Activated T-helper 1 cell treated with anti-CD3 and anti-CD28 coated beads, Interleukin-12 subunit alpha, Interleukin-12 subunit beta, Interleukin-2, Interleukin-4 antibody, amounts not matched to agents 30 ng/mL and 10 ng/mL and 1 ng/mL, durations not matched to agents 14 hours and 24 hours and 36 hours (primary cell): ENCODE data around the gene SH3PXD2B. TPM values are rescaled to one million over a fixed set of nuclear protein-coding genes. Genes with fewer than 3 reads are reported as not detected.

Experiments
- DNase-seq: peaks from one replicate; pipeline ENCODE4 v3.0.0; 2021; ENCODE audit warnings: low spot score
- H3K27ac Mint-ChIP-seq: one replicate; pipeline ENCODE4 v1.8.0; 2021; ENCODE audit warnings: mild to moderate bottlenecking, mixed read lengths
- H3K27me3 Mint-ChIP-seq: one replicate; pipeline ENCODE4 v1.8.0; 2022; ENCODE audit warnings: mild to moderate bottlenecking, moderate library complexity, mixed read lengths; ENCODE audit not compliant: insufficient read depth
- H3K36me3 Mint-ChIP-seq: one replicate; pipeline ENCODE4 v1.8.0; 2021; ENCODE audit warnings: low read depth, mixed read lengths
- H3K4me1 Mint-ChIP-seq: one replicate; pipeline ENCODE4 v1.8.0; 2021; ENCODE audit warnings: low read depth, mixed read lengths
- H3K4me3 Mint-ChIP-seq: one replicate; pipeline ENCODE4 v1.8.0; 2021; ENCODE audit warnings: mild to moderate bottlenecking, moderate library complexity, mixed read lengths
- H3K9me3 Mint-ChIP-seq: one replicate; pipeline ENCODE4 v1.8.0; 2021; ENCODE audit warnings: mixed read lengths
- intact Hi-C: fragments of 100-400 bp; cut with micrococcal nuclease; formaldehyde crosslinking; loops from one replicate; pipeline ENCODE4 v1.15.1; 2024
- total RNA-seq: library from RNA; stranded (reverse); gene quantifications from 2 replicates; pipeline ENCODE4 v1.2.3, GENCODE V29; 2022

Gene SH3PXD2B
- total RNA-seq, 1 donor from 2014 or later, result 0.26 TPM

DNA sequence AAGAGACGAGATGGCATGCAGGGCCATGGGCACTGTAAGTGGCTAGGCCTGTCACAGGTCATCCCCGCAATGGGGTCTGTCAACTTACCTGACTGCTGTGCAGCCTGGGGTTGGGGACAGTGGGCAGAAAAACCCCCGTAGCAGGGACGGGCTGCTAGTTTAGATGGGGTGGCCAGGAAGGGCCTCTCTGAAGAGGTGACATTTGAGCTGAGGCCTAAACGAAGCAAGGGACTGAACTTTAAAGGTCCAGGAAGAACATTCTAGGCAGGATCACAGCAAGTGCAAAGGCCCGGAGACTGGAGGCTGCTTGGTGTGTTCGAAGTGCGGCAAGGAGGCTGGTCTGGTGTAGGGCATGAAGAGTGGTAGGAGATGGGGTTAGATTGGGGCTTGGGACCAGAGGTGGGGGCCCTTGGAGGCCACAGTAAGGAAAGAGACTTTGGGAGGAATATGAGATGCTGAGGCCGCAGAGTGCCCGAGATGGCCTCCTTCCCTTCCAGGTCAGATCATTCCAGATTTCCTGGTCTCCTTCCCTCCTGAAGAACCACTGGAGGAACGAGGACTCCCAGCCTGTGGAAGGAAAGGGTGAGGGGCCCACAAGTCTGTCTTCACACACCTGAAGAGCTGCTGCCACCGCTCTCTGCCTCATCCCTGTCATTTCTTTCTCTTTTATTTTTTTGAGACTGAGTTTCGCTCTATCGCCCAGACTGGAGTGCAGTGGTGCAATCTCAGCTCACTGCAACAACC, 37.9 kb upstream of the SH3PXD2B start:
- no peaks in the 10 kb centered on the region for H3K4me1 Mint-ChIP-seq
- peaks cover 8% of the 10 kb centered on the region for H3K27me3 Mint-ChIP-seq
- H3K27ac Mint-ChIP-seq, result no peak overlapping the region
- no peaks in the 10 kb centered on the region for H3K36me3 Mint-ChIP-seq
- no peak for DNase-seq
- no peak overlapping the region for H3K4me3 Mint-ChIP-seq
- H3K9me3 Mint-ChIP-seq, result no peaks in the 10 kb centered on the region
- intact Hi-C loops, result no loop called here

DNA sequence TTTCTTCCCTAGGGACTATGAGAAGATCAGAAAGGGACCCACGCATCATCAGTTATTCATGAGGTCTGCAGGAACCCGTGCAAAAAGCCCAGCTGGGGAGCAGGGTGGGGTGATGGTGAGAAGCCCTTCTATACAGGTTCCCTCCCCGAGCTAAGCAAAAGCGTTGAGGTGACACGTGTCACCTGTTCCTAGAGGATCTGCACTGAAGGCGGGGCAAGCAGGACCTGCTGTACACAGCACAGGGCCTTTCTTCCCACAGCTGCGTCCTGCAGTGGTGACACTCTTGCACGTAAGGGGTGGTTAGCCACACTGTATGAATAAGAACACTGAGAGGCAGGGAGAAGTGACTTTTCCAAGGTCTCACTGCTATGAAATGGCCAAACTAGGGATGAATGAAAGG, 37.2 kb upstream of the SH3PXD2B start:
- H3K27ac Mint-ChIP-seq, result no peak overlapping the region
- no peaks in the 10 kb centered on the region for H3K36me3 Mint-ChIP-seq
- no peak for DNase-seq
- no peak overlapping the region for H3K4me3 Mint-ChIP-seq
- H3K27me3 Mint-ChIP-seq, result peaks cover 6% of the 10 kb centered on the region
- H3K4me1 Mint-ChIP-seq, result no peaks in the 10 kb centered on the region
- no peaks in the 10 kb centered on the region for H3K9me3 Mint-ChIP-seq
- intact Hi-C loops, result no loop called here

DNA sequence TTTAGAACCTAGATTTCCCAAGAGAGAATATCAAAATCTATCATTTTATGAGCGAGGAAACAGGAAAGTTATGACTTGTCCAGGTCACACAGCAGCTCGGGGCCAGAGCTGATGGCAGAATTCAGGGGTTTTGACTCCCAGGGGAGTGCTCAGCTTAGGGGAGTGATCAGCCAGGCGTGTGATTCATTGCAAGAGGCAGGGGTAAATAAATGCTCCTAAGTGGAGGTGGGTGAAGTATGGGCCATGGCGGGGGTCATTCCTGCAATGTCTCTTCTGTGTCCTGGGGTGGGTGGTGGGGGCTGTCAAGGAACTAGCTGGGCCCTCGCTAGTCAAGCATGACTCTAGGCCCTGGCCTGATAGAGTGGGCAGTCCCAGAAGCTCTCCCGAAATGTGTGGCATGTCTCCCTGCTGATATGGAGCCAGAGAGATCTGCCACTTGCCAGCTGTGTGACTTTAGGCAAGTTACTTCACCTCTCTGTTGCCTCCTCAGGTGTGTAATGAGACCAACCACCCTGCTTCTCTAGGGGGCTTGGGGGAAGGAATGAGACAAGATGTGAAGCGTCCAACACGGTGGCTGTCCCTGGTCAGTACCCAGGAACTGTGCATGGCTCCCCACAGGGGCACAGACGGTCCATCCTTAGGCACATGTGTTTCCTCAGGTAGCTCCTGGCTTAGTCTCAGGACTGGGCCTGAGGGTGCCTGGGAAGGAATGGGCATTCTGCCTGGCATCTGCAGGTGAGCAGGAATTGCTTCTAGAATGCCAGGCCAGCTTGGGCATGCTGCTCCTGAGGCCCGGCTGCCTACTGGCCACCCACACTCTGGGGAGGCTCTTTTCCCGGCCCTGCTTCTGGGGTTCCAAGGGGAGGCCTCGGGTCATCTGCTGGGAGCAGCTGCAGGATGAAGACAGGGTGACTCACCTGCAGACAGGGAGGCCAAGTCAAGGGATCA, 36.5 kb upstream of the SH3PXD2B start:
- H3K4me1 Mint-ChIP-seq, result no peaks in the 10 kb centered on the region
- H3K27ac Mint-ChIP-seq, result peak overlapping the region; percentile 3

DNA sequence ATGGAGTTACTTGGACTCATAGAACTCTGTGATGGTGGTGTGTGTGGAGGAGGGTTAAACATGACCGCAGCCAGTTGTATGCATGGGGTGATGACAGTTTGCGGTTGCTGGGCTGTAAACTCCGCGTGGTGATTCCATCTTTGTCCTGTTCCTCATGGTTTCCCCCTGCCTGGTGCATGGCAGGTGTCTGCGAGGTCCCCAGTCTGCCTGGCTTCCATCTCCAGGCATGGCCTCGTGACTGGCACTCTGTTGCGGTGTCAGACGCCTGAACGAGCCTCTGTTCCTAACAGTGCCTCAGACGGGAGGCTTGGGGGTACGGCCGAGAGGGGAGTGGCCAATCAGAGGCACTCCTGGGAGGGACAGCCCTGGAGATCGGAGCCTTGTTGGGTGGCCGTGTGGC, 33.9 kb upstream of the SH3PXD2B start:
- Mint-ChIP-seq H3K4me3 (no peak overlapping the region), H3K4me1 (no peaks in the 10 kb centered on the region), H3K9me3 (peaks cover 9% of the 10 kb centered on the region), H3K27ac (no peak overlapping the region), H3K27me3 (no peaks in the 10 kb centered on the region), H3K36me3 (no peaks in the 10 kb centered on the region)
- no peak for DNase-seq
- intact Hi-C loops, result no loop called here

More for the DNA sequence above, 36.5 kb upstream of the SH3PXD2B start:
- DNase-seq, result no peak
- Mint-ChIP-seq H3K4me3 (no peak overlapping the region), H3K36me3 (no peaks in the 10 kb centered on the region), H3K27me3 (peaks cover 6% of the 10 kb centered on the region), H3K9me3 (no peaks in the 10 kb centered on the region)
- intact Hi-C loops, result no loop called here

DNA sequence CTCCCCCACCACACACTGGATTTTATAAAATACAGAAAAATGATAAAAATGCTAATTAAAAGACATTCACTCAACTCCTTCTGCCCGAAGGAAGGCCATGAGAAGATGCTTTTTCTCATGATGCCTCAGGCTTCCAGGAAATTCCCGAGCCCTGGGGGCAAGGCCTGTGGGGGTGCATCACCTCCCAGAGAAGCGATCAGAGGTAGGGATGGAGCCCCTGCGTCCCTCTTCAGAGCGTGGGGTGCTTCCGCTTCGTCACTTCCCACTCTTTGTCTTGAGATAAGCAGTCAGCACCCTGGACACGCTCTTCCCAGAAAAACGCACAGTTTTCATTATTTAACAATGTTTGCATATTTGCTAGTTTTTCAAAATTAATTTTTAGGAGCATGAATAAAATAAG, 33.3 kb upstream of the SH3PXD2B start:
- peaks cover 9% of the 10 kb centered on the region for H3K9me3 Mint-ChIP-seq
- no peaks in the 10 kb centered on the region for H3K36me3 Mint-ChIP-seq
- no peak overlapping the region for H3K4me3 Mint-ChIP-seq
- H3K27ac Mint-ChIP-seq, result no peak overlapping the region
- no peaks in the 10 kb centered on the region for H3K27me3 Mint-ChIP-seq
- H3K4me1 Mint-ChIP-seq, result no peaks in the 10 kb centered on the region
- no peak for DNase-seq
- intact Hi-C loops, result no loop called here

DNA sequence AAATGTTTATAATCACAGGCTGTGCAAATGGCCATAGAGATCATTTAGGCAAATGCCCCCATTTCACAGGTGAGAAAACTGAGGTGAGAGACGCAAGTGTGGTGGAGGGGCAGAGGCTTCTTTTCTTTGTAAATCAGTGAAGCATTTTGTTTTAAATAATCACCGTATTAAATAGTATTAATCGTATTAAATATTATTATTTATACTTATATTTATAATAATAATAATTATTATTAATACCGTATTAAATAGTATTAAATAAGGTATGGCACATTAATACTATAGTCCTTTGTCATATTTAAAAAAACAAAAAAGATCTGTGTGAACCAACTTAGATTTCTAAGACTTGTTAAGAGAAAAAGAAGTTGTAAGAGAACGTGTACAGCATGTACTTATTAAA, 32.6 kb upstream of the SH3PXD2B start:
- no peak overlapping the region for H3K4me3 Mint-ChIP-seq
- H3K36me3 Mint-ChIP-seq, result no peaks in the 10 kb centered on the region
- DNase-seq, result no peak
- peaks cover 9% of the 10 kb centered on the region for H3K9me3 Mint-ChIP-seq
- H3K27me3 Mint-ChIP-seq, result no peaks in the 10 kb centered on the region
- intact Hi-C loops, result no loop called here
- H3K4me1 Mint-ChIP-seq, result no peaks in the 10 kb centered on the region
- H3K27ac Mint-ChIP-seq, result no peak overlapping the region

DNA sequence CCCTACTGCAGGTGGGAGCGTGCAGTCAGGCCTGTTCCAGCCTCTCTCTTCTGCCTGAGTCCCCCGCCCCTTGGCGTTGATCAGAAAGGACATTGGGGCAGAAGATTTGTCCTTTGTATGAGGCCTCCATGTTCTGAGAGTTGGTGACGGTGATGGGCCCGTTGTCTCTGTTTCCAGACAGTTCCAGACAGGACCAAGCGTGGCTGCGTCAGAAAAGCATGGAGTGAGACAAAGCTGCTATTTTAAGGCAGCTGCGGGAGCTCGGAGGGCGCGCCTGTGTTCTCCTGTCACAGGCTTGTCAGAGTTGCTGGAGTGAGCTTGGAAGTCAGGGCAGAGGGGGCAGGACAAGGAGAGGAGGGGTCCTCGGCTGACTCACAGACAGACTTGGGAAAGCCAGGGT, 32.1 kb upstream of the SH3PXD2B start:
- Mint-ChIP-seq H3K4me3 (no peak overlapping the region), H3K36me3 (no peaks in the 10 kb centered on the region), H3K27me3 (no peaks in the 10 kb centered on the region), H3K9me3 (peaks cover 9% of the 10 kb centered on the region), H3K4me1 (no peaks in the 10 kb centered on the region), H3K27ac (no peak overlapping the region)
- intact Hi-C loops, result no loop called here
- DNase-seq, result no peak

DNA sequence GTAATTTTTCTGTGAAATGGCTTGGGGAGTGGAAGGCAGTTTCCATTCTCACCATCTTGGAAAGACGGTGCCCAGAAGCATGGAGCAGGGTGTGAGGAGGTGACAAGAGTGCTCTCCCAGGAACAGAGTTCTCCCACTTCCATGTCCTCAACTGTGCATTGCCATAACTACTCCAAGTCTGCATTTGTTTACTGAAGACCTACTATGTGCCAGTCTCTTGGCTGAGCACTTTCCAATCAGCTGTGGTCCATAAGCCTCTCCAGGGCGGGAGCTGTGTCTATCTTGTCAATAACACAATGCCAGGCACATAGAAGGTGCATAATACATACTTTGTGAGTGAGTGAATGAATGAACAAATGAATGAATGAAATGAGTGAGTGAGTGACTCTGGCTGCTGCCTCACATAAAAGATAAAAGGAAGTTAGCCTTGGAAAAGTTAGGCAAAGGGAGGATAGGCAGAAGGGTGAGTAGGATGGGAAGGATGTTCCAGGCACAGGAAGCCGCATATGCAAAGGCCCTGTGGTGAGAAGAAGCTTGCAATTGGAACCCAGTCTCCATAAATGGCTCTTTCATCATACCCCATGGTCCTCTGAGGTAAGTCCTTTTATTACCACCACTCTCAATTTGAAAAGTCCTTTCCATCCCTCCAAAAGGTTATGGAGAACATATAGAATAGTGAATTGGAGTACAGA, 31.3 kb upstream of the SH3PXD2B start:
- H3K4me3 Mint-ChIP-seq, result no peak overlapping the region
- H3K36me3 Mint-ChIP-seq, result no peaks in the 10 kb centered on the region
- H3K27me3 Mint-ChIP-seq, result no peaks in the 10 kb centered on the region
- no peaks in the 10 kb centered on the region for H3K4me1 Mint-ChIP-seq
- H3K27ac Mint-ChIP-seq, result no peak overlapping the region
- intact Hi-C loops, result no loop called here
- H3K9me3 Mint-ChIP-seq, result peaks cover 9% of the 10 kb centered on the region
- no peak for DNase-seq

DNA sequence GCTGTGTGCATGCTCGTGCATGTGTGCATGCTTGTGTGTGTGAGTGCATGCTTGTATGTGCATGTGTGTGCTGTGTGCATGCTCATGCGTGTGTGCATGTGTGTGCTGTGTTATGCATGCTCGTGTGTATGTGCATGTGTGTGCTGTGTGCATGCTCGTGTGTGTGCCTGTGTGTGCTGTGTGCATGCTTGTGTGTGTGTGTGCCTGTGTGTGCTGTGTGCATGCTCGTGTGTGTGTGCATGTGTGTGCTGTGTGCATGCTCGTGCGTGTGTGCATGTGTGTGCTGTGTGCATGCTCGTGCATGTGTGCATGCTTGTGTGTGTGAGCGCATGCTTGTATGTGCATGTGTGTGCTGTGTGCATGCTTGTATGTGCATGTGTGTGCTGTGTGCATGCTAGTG, 30.3 kb upstream of the SH3PXD2B start:
- Mint-ChIP-seq H3K9me3 (peaks cover 9% of the 10 kb centered on the region), H3K4me1 (no peaks in the 10 kb centered on the region), H3K36me3 (no peaks in the 10 kb centered on the region), H3K27me3 (no peaks in the 10 kb centered on the region), H3K27ac (no peak overlapping the region), H3K4me3 (no peak overlapping the region)
- no peak for DNase-seq
- intact Hi-C loops, result no loop called here

DNA sequence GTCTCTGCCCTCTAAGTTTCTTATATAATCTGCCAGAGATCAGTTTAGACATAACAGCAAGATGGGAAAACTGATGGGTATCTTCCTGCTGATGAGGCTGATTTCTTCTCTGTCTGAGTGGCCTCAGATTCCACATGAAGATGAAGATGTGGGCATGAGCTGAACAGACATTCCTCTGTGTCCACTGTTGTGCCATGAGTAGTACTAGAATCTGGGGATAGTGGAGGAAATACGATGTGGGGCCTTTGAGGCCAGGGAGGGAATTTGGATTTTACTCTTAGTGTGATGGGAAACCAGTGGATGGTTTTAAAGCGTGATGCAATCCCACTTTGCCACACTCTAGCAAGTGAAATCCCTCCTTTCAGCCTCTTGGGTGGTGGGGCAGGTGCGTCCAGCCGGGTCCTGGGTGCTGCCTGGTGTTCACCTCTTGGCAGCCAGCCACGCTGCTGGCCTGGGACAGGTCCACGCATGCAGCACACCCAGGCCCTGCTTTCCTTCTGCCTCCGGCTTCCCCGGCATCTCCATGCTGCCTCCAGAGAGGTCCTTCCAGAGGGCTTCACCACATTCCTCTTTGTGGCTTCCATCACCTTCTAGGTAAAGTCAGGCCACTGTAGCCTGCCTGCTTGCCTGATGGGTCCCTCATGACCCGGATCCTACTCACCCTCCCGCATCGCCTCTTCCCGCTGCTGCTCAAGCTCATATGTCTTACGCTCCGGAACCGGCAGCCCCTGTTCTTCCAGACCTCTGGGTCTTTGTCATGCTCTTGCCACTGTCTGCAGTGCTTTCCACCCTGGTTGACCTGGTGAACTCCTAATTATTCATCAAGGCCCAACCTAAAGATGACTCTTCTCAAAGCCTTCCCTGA, 28.1 kb upstream of the SH3PXD2B start:
- Mint-ChIP-seq H3K27me3 (peaks cover 2% of the 10 kb centered on the region), H3K36me3 (no peaks in the 10 kb centered on the region), H3K4me3 (no peak overlapping the region), H3K4me1 (no peaks in the 10 kb centered on the region), H3K27ac (no peak overlapping the region), H3K9me3 (peaks cover 9% of the 10 kb centered on the region)
- no peak for DNase-seq
- intact Hi-C loops, result no loop called here

DNA sequence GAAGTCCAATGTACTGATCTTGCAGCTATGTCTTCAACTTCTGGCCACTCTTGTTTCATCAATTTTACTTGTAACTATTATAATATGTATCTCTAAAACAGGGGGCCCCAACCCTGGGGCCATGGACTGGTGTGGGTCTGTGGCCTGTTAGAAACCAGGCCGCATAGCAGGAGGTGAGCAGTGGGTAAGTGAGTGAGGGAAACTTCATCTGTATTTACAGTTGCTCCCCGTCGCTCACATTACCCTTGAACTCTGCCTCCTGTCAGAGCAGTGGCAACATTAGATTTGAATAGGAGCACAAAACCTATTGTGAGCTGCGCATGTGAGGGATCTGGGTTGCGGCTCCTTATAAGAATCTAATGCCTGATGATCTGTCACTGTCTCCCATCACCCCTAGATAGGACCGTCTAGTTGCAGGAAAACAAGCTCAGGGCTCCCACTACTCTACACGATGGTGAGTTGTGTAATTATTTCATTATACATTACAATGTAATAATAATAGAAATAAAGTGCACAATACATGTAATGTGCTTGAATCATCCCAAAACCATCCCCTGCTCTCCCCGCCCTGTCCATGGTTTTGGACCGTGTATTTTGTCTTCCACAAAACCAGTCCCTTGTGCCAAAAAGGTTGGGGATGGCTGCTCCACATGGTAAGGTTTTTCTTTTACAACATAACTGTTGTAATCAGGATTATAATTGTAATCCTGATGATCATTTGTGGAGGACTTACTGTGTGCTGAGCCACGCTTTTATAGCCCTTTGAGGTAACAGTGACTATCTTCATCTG, 26.9 kb upstream of the SH3PXD2B start:
- Mint-ChIP-seq H3K27ac (no peak overlapping the region), H3K9me3 (peaks cover 9% of the 10 kb centered on the region), H3K4me3 (no peak overlapping the region), H3K36me3 (no peaks in the 10 kb centered on the region), H3K4me1 (no peaks in the 10 kb centered on the region), H3K27me3 (peaks cover 2% of the 10 kb centered on the region)
- intact Hi-C loops, result no loop called here
- DNase-seq, result no peak

DNA sequence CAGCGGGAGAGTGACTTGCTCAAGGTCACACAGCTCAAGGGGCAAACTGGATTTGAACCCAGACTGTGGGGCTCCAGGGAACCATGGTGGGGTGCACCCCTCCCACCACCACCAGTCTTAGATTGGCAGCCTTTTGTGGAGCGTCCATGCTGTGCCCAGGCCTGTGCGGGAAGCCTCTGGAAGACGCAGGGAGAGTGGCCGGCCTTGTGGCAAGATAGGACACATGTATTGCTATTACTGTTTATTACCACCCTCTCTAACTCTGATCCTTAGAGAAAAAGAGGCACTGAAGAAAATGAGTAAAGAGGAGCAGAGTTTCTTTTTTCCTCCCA, 25.4 kb upstream of the SH3PXD2B start:
- no peaks in the 10 kb centered on the region for H3K36me3 Mint-ChIP-seq
- no peaks in the 10 kb centered on the region for H3K4me1 Mint-ChIP-seq
- H3K27ac Mint-ChIP-seq, result no peak overlapping the region
- peaks cover 5% of the 10 kb centered on the region for H3K9me3 Mint-ChIP-seq
- intact Hi-C loops, result loop anchor here (1.0 kb wide), 2 partner anchors 218 to 222 kb away; no protein-coding TSS in a partner anchor
- DNase-seq, result no peak
- peaks cover 2% of the 10 kb centered on the region for H3K27me3 Mint-ChIP-seq
- H3K4me3 Mint-ChIP-seq, result no peak overlapping the region
